HG02943 (cell line): Measurements from ENCODE around the gene TGFB2.

Source experiments
- ATAC-seq: cut with Tn5 transposase; IDR thresholded peaks from one replicate; pipeline ENCODE4 v1.9.1; 2021; ENCODE audit warnings: mild to moderate bottlenecking, low read depth, moderate library complexity; ENCODE audit not compliant: unreplicated experiment

TGFB2 gene

DNA sequence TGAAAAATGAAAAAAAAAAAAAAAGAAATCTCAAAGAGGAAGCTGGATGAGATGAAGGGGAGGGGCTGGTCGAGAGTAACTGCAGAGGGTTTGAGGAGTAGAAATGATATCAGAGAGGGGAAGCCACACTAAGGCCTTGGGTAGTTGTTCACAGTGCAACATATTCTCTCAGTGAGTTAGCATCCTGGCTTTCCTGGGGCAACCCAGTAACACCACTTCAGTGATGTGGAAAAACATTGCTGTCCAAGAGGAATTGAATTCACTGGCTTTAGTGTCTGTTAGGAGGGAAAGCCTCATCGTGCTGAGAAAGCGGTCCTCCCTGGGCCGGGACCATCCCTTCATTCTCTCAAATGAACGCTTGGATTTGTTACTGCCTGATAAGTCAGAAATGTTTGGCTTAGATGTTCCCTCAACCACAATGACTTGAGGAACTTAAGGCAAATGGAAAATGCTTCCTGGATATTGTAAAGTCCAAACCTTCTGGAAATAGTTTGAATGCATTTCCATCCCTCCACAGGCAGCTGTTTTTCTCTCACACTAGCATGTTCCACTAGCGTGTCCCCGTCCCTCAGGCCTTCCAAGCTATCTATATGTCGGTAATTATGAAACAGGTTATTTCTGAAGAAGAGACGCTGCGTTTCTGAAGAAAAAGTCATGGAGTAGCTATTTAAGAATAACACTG is 12.2 kb downstream of the TGFB2 start:
- no peak for ATAC-seq

DNA sequence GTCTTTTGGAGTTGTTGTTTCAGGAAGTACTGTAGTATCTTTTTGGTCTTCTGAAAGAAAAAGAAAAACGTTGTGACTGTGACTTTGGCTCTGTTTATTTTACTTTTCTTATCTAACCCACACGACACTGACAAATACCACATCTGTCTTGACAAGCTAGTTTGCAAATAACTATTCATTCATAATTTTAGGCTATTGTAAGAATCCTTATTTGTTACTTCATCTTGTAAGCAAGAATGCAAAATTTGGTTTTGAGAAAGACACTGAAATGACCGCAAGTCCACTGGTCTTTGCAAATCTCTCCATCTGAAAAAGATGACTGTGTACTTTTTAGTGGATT is 12.7 kb downstream of the TGFB2 start:
- no peak for ATAC-seq

DNA sequence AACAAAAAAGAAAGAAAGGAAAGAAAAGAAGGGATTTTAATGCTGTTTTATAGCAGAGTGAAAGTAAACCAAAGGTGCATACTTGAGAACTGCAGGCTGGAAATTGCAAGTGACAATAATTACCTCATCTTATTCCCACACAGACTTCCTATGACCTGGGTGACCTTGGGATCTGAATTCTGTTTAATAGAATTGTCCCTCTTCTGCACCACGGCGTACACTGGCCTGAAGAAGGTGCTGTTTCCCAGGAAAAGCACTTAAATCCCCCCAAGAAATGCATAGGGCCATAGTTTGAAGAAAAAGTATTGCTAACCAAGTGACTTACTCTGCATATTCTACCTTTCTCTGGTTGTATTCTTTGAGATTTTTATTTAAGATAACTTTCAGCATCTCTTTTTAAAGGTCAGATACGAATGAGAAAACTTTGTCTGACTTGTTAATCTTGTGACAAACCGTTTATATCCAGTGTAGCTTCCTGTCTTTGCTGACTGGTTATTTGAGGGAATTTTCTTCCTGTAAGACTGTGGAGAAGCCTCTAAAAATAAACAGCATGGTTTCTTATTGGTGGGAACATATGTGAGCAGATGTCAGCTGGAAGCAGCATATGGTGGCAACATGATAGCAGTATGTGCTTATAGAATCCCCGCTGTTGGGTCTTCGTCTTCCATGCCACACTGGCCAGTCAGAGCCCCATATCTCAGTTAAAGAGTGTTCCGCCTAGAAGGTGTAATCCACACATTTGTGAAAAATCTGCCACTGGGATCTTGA is 16.3 kb downstream of the TGFB2 start:
- ATAC-seq, result no peak

DNA sequence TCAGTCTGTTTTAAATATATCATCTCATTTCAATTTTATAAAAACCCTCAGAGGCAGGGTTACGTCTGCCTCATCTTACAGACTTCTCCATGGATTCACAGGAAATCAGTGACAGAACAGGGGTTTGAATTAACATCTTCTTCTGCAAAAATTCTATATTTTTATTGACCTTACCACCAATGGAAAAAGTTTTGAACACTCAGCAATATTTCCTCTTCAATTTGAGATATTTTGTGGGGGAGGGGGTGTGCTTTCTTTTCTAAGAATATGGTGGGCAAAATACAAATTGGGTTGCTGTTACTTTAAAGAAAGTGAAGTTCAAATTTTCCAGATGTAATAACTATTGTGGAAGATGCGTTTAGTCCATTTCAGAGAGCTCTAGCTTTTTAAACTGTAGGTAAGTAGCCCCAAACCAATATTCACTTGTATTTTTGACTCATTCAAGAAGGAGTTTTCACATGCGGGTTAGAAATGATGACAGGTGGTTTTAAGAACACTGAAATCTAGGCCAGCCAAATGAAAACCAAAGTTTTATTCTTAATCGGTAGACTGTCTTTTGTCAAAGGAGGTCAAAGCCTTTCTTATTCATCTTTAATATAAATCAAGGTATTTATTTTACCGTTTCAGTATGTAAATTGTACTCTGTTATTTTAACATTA is 17.4 kb downstream of the TGFB2 start:
- ATAC-seq, result no peak

DNA sequence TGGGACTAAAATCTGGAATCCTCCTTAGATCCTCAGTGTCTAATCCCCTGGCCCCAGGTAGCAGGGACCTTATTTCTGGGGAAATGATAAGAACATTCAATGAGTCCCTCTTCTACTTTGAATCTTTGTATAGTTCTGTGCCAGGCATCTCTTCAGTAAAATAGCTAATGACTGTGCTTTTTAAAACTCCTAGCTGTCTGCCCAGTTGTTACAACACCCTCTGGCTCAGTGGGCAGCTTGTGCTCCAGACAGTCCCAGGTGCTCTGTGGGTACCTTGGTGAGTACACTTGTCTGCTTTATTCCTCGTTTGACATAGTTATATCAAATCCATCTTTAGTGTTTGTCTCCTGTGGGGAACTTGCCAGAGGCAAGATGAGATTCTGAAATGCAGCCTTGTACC is 18.0 kb downstream of the TGFB2 start:
- ATAC-seq, result no peak

DNA sequence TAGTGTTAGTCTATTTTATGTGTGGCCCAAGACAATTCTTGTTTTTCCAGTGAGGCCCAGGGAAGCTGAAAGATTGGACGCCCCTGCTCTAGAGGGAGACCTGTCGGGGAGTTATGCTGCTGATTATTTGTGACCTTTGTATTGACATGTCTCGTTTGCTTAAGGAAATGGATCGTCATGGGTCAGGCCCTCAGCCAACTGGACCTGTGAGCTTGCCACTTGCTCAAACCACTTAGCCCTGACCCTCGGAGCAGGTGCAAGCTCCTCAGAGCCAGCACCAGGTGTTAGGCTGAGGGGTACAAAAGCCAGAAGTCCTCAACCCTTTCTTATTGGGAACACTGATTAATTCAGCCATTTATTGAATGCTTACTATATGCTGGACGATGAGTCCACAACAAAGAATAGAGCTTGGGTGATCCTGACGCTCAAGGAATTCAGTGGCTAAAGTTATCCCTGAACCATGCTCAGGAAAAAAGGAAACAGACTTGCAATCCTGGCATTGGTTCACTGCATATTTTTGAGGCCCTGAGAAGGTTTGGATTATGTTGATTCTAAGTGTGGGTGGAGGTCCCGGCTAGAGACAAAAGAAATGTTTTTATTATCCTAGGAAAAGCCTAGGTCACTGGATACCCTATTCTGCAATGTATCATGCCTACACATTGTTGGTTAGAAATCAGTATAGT is 19.0 kb downstream of the TGFB2 start:
- no peak for ATAC-seq

DNA sequence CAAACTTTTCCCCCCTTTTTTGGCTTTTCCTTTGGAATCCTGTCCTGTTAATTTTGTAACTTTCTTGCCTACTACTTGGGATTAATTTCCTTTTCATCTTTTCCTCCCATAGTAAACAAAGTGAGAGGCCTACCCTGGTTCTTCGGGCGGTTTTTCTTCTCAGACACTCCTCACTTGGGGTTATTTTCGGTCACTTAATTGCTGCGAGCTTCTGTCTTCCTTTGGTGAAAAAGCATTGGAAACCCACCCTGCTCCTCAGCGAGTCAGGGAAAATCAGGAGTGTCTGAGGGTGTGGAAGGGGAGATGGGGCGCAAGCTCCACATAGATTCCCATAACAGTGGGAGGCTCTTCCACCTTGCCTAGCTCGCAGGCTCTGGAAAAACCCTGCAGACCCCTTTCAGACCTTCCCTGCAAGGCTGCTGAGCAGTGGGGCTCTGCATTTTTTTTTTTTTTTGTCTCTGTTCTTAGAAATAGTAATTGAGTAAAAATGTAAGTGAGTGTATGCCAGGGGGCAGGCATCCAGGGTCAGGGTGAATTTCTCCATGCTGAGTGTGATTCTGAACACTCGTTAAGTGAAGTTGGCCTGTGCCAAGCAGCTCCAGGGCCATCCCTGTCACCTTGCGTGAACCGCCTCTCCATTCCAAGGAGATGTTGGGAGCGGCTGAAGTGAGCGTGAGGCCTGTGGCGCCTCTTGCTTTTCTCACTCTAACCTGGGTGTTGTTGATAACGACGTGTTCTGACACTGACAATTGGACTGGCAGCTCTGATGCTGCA is 20.3 kb downstream of the TGFB2 start:
- no peak for ATAC-seq

DNA sequence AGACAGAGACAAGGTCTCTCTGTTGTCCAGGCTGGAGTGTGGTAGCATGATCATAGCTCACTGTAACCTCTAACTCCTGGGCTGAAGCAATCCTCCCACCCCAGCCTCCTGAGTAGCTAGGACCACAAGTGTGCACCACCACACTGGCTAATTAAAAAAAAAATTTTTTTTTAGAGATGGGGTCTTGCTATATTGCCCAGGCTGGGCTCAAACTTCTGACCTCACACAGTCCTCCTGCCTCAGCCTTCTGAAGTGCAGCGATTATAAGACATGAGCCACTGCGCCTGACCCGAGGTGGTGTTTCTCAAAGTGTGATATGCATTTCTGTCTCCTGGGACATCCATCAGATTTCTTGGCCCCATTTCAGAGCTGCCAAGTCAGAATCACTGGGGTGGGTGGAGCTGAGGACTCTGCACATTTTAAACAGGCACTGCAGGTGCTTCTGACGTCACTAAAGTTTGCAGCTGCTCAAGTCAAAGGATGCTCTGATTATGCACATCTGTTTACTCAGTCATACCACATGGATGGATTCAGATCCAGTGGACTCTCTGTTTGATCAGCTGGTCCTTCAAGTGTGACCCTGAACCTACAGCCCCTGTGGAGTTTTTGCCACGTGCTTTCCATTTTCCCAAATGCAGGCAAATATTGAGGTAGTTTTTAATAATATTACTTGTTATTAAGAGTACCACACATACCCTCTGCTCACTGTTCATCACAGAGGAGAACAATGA is 21.4 kb downstream of the TGFB2 start:
- ATAC-seq, result no peak

DNA sequence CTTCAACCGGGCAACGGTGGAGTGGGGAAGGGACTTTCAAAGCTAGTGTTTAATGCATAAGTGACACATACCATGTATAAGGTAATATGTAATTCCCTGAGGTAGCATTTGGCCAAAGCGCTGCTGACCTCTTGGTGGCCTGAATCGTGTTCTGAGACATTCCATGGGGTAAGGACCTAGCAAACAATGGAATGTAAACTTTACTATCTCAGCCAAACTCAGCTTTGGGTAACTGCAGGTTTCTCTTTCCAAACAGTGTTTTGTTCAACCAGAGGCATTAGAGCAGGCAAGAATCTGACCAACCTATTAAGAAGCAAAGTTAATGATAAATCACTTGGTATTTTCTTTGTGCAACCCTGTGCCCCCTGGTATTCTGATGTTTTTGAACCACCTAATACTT is 22.0 kb downstream of the TGFB2 start:
- no peak for ATAC-seq

DNA sequence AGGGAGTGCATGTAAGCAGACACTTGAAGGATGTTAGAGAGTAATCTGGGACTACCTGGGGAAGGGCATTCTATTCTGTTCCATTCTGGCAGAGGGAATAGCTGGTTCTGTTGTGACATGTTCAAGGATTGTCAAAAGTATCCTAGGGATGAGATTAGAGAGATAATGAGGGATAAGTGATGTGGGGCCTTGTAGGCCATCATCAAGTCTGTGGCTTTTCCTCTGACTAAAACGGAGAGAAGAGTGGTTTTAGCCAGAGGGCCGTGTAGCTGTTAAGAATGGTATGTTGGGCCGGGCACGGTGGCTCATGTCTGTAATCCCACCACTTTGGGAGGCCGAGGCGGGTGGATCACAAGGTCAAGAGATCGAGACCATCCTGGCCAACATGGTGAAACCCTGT is 23.6 kb downstream of the TGFB2 start:
- no peak for ATAC-seq

DNA sequence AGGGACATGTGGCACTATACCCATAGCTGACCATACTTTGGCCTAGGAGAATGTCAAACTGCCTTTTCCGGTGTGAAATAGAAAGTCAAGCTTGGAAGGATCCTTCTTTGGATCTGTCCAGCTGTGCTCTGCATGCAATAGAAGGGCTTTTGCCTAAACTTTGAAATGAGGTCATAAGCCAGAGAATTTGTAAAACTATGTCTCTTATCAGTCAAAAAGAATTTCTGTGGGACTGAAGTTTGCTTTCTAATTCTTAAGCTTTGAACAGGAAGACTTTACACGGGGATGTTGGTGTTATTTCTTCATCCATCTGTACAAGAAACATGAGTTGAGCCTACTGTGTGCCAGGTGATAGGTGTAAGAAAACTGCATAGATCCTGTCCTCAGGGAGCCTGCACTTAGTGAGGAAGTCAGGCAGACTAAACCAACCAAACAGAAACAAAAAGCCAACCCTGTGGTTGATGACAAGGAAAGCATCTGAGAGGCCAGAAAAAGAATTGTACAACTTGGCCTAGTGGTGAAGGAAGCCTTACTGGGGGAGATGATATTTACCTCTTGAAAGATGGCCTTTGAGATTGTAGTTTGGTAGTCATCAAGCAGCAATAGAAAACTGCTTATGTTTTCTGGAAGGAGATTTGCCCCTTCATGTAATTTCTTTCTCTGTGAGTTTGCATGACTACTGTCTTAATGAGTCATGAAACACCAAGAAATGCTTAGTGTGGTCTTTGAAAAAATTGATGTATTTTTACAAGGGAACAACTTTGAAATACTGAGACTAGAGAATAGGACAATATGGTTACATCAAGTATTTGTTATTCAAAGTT is 24.8 kb downstream of the TGFB2 start:
- ATAC-seq, result no peak

DNA sequence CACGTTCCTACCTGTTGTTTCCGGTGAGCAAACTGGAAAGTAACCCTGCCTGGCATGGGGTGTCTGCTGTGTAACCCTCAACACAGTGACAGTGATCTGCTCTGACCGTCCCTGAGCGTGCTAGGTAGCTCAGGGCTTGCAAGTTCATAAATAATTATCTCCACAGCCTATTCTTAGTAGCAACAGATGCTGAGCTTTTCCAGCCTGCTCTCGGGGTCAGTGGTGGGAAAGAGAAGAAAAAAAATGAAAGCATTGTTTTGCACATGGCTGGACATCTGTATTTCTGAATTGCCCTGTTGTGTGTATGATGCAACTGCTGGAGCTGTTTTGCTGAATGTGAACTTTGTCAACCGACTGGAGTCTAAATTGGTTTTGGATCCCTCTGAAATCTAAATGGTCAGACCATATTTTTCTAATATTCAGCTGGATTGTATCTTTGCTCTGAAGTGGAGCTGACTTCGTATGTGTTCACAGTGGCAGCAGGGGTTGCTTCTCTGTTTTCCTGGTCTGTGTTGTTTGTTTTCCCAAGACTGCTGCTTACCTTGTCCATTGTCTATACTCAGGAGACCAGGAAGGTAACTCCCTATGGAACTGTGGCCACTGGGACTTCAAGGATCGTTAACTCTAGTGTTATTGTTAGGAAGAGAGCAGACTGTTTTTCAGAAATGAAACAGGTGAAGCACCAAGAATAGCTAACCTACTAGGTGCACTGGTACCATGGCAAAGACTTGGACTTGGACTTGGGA is 27.0 kb downstream of the TGFB2 start:
- no peak for ATAC-seq

DNA sequence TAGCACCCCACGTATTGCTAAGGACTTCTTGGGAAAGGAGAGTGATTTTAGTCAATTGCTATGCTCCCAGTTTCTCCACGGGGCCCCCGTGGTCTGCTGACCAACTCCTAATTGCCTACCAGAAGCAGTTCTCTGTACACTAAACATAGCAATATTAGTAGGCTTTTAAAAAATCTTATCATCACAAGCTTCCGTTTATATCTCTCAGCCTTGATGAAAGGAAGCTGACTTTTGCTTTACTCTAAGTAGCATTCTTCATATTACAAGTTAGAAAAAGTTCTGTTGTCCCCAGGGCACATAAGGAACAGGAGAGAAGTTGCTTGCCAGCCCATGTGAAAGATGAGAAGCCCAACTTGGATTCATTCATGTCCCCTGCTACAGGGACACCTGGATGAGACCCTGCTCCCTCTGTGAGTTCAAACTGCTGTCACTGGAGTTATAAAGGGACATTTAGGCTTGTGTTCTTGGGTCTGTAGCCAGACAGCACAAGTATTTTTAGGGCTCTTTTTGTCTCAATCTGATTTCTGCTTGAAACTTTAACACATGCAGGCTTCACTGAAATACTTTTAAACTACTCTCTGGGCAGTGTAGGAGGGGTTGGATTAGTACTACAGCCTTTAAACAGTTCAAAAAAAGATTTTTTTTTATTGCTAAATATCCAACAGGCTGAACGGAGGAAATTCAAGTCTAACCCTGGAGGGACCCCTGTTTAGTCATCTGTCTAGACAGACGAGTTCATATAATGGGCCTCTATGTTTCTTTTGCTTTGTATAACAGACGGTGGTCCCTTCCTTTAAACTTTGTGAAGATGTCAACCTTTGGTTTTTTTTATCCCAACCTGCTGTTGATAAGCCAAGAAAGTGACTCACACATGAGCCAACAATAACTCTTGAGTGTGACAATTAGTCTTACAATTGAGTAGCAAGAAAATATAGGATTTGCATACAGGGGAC is 29.5 kb downstream of the TGFB2 start:
- no peak for ATAC-seq

DNA sequence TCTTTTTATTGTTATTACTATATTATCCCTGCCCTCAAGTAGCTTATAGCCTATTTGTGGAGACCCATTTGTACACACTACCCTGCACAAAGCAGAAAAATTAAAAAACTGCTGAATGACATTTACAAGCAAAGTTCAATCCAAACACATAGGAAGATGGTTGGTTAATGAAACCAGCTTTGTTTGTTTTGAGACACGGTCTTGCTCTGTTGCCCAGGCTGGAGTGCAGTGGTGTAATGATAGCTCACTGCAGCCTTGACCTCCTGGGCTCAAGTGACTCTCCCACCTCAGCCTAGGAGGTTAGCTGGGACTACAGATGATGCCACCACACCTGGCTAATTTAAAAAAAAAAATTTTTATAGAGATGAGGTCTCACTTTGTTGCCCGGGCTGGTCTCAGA is 31.6 kb downstream of the TGFB2 start:
- no peak for ATAC-seq

DNA sequence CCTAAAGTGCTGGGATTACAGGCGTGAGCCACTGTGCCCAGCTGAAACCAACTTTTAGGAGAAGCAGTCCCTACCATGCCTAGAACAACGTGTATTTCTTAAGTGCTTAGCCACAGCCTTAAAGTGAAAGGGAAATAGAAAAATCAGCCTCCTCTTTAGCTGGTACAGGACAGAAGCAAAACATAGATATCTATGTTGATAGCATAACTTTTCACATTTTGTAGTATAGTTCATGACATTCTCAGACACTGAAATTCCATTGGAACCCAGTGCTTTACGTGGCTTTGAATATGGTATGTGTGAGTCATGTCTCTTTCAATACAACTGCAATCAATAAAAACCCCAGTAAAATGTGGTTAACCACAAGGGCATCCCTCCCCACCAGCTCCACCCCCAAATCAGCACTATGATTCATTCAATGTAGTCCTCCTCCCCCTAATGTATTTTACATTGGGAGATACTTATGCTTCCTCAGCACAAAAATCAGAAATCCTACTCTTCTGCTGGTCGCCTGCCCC is 32.1 kb downstream of the TGFB2 start:
- peak; percentile 71 for ATAC-seq

DNA sequence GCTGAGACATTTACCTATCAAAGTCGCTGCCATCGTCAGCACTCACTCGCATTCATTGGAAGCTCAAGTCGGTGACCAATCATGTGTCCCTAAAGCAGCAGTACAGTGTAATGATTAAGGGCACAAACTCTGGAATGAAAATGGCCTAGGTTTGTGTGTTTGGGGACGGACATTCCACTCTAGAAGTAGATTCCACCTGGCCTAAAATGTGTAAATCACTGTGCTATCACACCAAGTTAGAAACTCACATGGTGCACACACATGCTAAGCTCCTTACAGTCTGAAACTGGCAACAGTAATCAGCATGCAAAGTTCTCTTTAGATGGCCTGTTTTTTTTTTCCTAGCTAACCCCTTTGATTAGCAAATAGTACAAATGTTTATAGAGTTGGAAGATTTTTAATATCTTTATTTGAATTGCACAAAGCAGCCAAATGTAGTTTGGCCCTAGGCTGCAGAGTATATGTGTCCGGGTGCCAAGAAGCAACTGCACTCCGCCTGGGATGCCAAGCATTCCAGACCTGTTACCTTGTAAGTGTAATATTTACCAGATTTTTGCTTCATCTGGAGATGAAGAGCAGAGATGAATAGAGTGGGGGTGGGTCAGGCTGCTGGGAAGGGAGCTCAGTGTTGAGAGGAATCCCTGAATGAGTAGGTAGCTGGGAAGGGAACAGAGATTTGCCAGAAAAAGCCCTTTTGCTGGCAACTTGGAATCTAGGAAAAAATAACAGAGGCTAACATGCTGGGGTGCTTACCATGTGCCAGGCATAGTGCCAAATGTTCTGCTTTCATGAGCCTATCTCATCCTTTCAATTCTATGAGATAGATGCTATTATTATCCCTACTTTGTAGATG is 35.2 kb downstream of the TGFB2 start:
- ATAC-seq, result no peak
